Body of pancreas (tissue), 4 donors: ENCODE results near the gene SNAP91. TPM values are rescaled to one million over a fixed set of nuclear protein-coding genes. Genes with fewer than 3 reads are reported as not detected.
"Not testable (repeated sequence)": the region's sequence is repeated elsewhere in the genome, so short reads cannot be mapped to it uniquely, and the experiment has no call there.

ENCODE experiments used
- ATAC-seq: fragments of 150-250 bp; one replicate; pipeline ENCODE4 v1.9.1; 2016
- DNase-seq, 4 donors: peaks; one replicate each; pipeline ENCODE4 v3.0.0-alpha.2; 2019
- H3K27ac ChIP-seq, 4 donors: fragments of 200-600 bp; sonication (generic); 1 replicate in 3 of 4; 2 replicates in 1 of 4; pipeline versions ENCODE4 v1.5.1 to v1.6.1; 2016 to 2019; ENCODE audit warnings: mild to moderate bottlenecking in 1 of 4, mixed read lengths in 1 of 4, moderate library complexity in 1 of 4
- H3K27me3 ChIP-seq, 2 donors: fragments of 200-600 bp; sonication (generic); one replicate each; pipeline ENCODE4 v1.6.0; 2016; ENCODE audit warnings: mild to moderate bottlenecking in 1 of 2
- H3K36me3 ChIP-seq, 2 donors: fragments of 200-600 bp; sonication (generic); replicated peaks in 1 of 2; 2 replicates each; pipeline ENCODE4 v1.5.1; 2016; ENCODE audit warnings: low read depth in 2 of 2; ENCODE audit not compliant: insufficient read depth in 1 of 2
- H3K4me1 ChIP-seq: fragments of 200-600 bp; sonication (generic); one replicate; pipeline ENCODE4 v1.6.0; 2016
- H3K4me3 ChIP-seq, 2 donors: fragments of 200-600 bp; sonication (generic); 1 replicate in 1 of 2; 2 replicates in 1 of 2; pipeline ENCODE4 v1.5.1; 2016 to 2019
- H3K9me3 ChIP-seq, 3 donors: fragments of 200-600 bp; sonication (generic); 1 replicate in 2 of 3; 2 replicates in 1 of 3; pipeline ENCODE4 v1.5.1; 2016
- POLR2A ChIP-seq, 3 donors: fragments of 450-650 bp; IDR thresholded peaks; one replicate each; pipeline ENCODE4 v1.6.1; 2016; ENCODE audit warnings: antibody characterized with exemption in 3 of 3, mild to moderate bottlenecking in 2 of 3
- WGBS, 2 donors: methylation state at CpG; one replicate each; pipeline ENCODE4 v1.1.5; 2017; 5-methylcytosine and 5-hydroxymethylcytosine counted together
- intact Hi-C: fragments of 100-400 bp; cut with DNase I; formaldehyde crosslinking; loops from one replicate; pipeline ENCODE4 v1.15.1; 2023
- total RNA-seq, 2 donors: library from RNA; depleted of rRNA; stranded (reverse); fragments of >200 nt; gene quantifications; one replicate each; pipeline ENCODE4 v1.1.0, GENCODE V29; 2016
- TF ChIP-seq, protein P1 (sequence below), 7 experiments: fragments of 450-650 bp in 4 of 7; fragments of 200-600 bp in 3 of 7; sonication (generic) in 3 of 7; IDR thresholded peaks; one replicate each; pipeline ENCODE4 v1.5.1; 2016 to 2019; ENCODE audit warnings: antibody characterized with exemption in 7 of 7

Gene SNAP91
- total RNA-seq, 2 donors from 2014 or later, result 0.66 to 1.3 TPM

DNA sequence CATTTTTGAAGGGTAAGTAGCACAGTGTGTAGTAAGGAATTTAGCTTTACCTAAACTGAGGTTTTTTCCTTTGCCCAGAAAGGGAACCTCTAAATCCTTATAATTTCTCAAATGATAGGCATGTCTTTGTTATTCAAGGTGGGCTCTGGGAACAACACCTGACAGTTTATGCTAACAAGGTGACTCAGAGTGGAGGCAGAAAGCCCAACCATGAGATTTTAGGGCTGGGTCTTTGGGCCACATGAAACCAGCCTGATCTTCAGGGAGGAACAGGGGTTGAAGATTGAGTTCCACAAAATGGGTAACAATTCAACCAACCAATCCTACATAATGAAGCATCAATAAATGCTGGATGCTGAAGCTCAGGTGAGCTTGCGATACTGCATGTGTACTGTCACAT lies 149.9 kb downstream of the SNAP91 start:
- TF ChIP-seq POLR2A (IDR thresholded peaks at IDR 0.05), result no peak
- no peaks in the 10 kb centered on the region for H3K36me3 ChIP-seq
- H3K27me3 ChIP-seq, result no peaks in the 10 kb centered on the region
- no peak overlapping the region for H3K27ac ChIP-seq
- ATAC-seq (no peak), DNase-seq (no peak)
- intact Hi-C loops, result no loop called here
- H3K4me3 ChIP-seq, result no peak overlapping the region
- H3K4me1 ChIP-seq, result no peaks in the 10 kb centered on the region
- 71 to 100% methylated on average over 1 of the region's 1 CpG for WGBS, 2 donors
- H3K9me3 ChIP-seq, result no peaks in the 10 kb centered on the region

DNA sequence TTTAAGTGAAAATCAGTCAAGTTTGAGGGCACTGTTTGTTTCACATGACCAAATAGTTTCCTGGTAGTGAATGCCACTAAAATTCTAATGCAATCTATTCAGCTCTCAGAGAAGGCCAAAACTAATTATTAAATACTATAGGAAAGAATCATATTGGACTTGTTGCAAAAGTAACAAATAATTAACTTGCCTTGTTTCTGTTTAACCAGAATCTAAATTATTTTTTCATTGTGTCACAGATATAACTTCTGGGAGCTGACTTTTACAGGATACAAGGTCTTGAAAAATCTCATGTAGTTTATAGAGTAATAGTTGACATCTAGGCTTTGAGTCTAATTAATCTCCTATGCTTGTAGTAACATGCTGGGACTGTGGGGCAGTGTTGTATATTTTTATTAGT lies 152.0 kb downstream of the SNAP91 start:
- H3K4me1 ChIP-seq, result no peaks in the 10 kb centered on the region
- no peaks in the 10 kb centered on the region for H3K9me3 ChIP-seq
- H3K27me3 ChIP-seq, result no peaks in the 10 kb centered on the region
- TF ChIP-seq, protein P1, sequence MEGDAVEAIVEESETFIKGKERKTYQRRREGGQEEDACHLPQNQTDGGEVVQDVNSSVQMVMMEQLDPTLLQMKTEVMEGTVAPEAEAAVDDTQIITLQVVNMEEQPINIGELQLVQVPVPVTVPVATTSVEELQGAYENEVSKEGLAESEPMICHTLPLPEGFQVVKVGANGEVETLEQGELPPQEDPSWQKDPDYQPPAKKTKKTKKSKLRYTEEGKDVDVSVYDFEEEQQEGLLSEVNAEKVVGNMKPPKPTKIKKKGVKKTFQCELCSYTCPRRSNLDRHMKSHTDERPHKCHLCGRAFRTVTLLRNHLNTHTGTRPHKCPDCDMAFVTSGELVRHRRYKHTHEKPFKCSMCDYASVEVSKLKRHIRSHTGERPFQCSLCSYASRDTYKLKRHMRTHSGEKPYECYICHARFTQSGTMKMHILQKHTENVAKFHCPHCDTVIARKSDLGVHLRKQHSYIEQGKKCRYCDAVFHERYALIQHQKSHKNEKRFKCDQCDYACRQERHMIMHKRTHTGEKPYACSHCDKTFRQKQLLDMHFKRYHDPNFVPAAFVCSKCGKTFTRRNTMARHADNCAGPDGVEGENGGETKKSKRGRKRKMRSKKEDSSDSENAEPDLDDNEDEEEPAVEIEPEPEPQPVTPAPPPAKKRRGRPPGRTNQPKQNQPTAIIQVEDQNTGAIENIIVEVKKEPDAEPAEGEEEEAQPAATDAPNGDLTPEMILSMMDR (IDR thresholded peaks at IDR 0.05), result no peak
- no peak for TF ChIP-seq POLR2A (IDR thresholded peaks at IDR 0.05)
- no peak overlapping the region for H3K4me3 ChIP-seq
- ATAC-seq (no peak), DNase-seq (no peak)
- no peaks in the 10 kb centered on the region for H3K36me3 ChIP-seq
- no peak overlapping the region for H3K27ac ChIP-seq
- intact Hi-C loops, result no loop called here

DNA sequence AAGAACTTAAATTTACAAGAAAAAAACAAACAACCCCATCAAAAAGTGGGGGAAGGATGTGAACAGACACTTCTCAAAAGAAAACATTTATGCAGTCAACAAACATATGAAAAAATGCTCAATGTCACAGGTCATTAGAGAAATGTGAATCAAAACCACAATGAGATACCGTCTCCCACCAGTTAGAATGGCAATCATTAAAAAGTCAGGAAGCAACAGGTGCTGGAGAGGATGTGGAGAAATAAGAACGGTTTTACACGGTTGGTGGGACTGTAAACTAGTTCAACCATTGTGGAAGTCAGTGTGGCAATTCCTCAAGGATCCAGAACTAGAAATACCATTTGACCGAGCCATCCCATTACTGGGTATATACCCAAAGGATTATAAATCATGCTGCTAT lies 157.2 kb downstream of the SNAP91 start:
- H3K9me3 ChIP-seq, intact Hi-C loops, ATAC-seq, DNase-seq, H3K4me1 ChIP-seq, H3K27ac ChIP-seq, H3K36me3 ChIP-seq, H3K27me3 ChIP-seq, H3K4me3 ChIP-seq: not testable (repeated sequence)
- 85 to 93% methylated on average over 4 of the region's 4 CpGs for WGBS, 2 donors

DNA sequence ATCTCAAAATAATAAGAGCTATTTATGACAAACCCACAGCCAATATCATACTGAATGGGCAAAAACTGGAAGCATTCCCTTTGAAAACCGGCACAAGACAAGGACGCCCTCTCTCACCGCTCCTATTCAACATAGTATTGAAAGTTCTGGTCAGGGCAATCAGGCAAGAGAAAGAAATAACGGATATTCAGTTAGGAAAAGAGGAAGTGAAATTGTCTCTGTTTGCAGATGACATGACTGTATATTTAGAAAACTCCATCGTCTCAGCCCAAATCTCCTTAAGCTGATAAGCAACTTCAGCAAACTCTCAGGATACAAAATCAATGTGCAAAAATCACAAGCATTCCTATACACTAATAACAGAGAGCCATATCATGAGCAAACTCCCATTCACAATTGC lies 158.4 kb downstream of the SNAP91 start:
- H3K4me3 ChIP-seq, H3K27me3 ChIP-seq, DNase-seq, ATAC-seq, intact Hi-C loops, H3K27ac ChIP-seq, H3K9me3 ChIP-seq, H3K36me3 ChIP-seq, H3K4me1 ChIP-seq: not testable (repeated sequence)
- 53 to 54% methylated on average over 5 of the region's 5 CpGs for WGBS, 2 donors

DNA sequence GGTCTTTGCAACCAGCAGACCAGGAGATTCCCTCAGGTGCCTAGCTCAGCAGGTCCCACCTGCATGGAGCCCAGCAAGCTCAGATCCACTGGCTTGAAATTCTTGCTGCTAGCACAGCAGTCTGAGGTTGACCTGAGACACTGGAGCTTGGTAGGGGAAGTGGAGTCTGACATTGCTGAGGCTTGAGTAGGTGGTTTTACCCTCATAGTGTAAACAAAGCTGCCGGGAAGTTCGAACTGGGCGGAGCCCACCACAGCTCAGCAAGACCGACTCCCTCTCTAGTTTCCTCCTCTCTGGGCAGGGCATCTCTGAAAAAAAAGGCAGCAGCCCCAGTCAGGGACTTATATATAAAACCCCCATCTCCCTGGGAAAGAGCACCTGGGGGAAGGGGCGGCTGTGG lies 162.3 kb downstream of the SNAP91 start:
- TF ChIP-seq, protein P1 (IDR thresholded peaks at IDR 0.05), result no peak
- H3K27me3 ChIP-seq, result no peaks in the 10 kb centered on the region
- no peaks in the 10 kb centered on the region for H3K36me3 ChIP-seq
- no peak for ATAC-seq
- no peak overlapping the region for H3K27ac ChIP-seq
- 32 to 38% methylated on average over 4 to 5 of the region's 5 CpGs for WGBS, 2 donors
- H3K4me1 ChIP-seq, result no peaks in the 10 kb centered on the region
- H3K9me3 ChIP-seq, result no peaks in the 10 kb centered on the region
- no peak overlapping the region for H3K4me3 ChIP-seq
- intact Hi-C loops, result no loop called here
- DNase-seq, result no peak

DNA sequence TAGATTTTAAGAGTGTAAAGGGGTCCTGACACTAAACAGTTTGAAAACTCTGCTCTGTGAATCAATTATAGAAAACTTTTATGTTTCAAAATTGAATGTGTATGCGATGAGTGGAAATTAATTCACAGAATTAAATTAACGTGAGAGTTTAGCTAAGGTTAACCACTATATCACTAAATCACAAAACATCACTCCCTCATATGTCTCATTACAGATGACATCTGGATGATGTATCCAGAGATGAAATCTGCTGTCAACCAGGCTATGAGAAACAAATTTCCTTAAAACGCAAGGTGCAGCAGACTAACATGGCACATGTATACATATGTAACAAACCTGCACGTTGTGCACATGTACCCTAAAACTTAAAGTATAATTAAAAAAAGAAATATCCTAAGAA lies 169.2 kb downstream of the SNAP91 start:
- DNase-seq, result no peak
- no peaks in the 10 kb centered on the region for H3K9me3 ChIP-seq
- no peaks in the 10 kb centered on the region for H3K27me3 ChIP-seq
- TF ChIP-seq POLR2A (IDR thresholded peaks at IDR 0.05), result no peak
- TF ChIP-seq, protein P1 (IDR thresholded peaks at IDR 0.05), result no peak
- peaks cover 6% of the 10 kb centered on the region for H3K4me1 ChIP-seq
- 48 to 62% methylated on average over 4 of the region's 4 CpGs for WGBS, 2 donors
- intact Hi-C loops, result no loop called here
- no peaks in the 10 kb centered on the region for H3K36me3 ChIP-seq
- H3K4me3 ChIP-seq, result no peak overlapping the region
- ATAC-seq, result no peak
- no peak overlapping the region for H3K27ac ChIP-seq
